Transverse colon (tissue), 4 donors: ENCODE measurements around the gene RBFOX1. TPM values are rescaled to one million over a fixed set of nuclear protein-coding genes. Genes with fewer than 3 reads are reported as not detected.

Experiments used
- DNase-seq: peaks from one replicate; pipeline ENCODE4 v3.0.0-alpha.2; 2019
- H3K27ac ChIP-seq, 4 donors: fragments of 200-600 bp; sonication (generic); 2 replicates each; pipeline ENCODE4 v1.5.1; 2016 to 2018; ENCODE audit warnings: inconsistent platforms in 4 of 4
- H3K27me3 ChIP-seq: fragments of 200-600 bp; sonication (generic); 2 replicates; pipeline ENCODE4 v1.5.1; 2017; ENCODE audit warnings: inconsistent platforms
- H3K36me3 ChIP-seq, 4 donors: fragments of 200-600 bp; sonication (generic); 2 replicates each; pipeline ENCODE4 v1.5.1; 2017 to 2019; ENCODE audit warnings: inconsistent platforms in 4 of 4
- H3K4me1 ChIP-seq, 4 donors: fragments of 200-600 bp; sonication (generic); 2 replicates each; pipeline ENCODE4 v1.5.1; 2017 to 2020; ENCODE audit warnings: inconsistent platforms in 4 of 4
- H3K4me3 ChIP-seq, 4 donors: fragments of 200-600 bp; sonication (generic); 1 replicate in 1 of 4; 2 replicates in 3 of 4; pipeline versions ENCODE4 v1.5.1 to v1.6.1; 2017 to 2019; ENCODE audit warnings: inconsistent platforms in 4 of 4
- H3K9me3 ChIP-seq, 2 donors: fragments of 200-600 bp; sonication (generic); 2 replicates each; pipeline ENCODE4 v1.5.1; 2017 to 2019; ENCODE audit warnings: inconsistent platforms in 2 of 2
- EP300 ChIP-seq: sonication (generic); formaldehyde crosslinking; IDR thresholded peaks from one replicate; pipeline ENCODE4 v1.6.1; 2017; ENCODE audit warnings: antibody characterized with exemption, low read depth
- POLR2A ChIP-seq: fragments of 450-650 bp; IDR thresholded peaks from one replicate; pipeline ENCODE4 v1.6.1; 2016; ENCODE audit warnings: antibody characterized with exemption, mild to moderate bottlenecking, moderate library complexity
- POLR2AphosphoS5 ChIP-seq, 3 donors: sonication (generic); formaldehyde crosslinking; IDR thresholded peaks; one replicate each; pipeline ENCODE4 v1.6.1; 2016; ENCODE audit warnings: antibody characterized with exemption in 3 of 3
- WGBS, 2 donors: methylation state at CpG; one replicate each; pipeline ENCODE4 v1.1.5; 2018; ENCODE audit warnings: low coverage in 1 of 2; 5-methylcytosine and 5-hydroxymethylcytosine counted together
- in situ Hi-C, 4 donors: fragments of 200-750 bp; cut with MboI; loops; one replicate each; pipeline versions ENCODE4 v1.15.0 to v1.15.1; 2017; ENCODE audit warnings: low sequenced_read_pairs in 3 of 4, low pct_ligation_motif_present in 1 of 4, low pct_unique_long_range_greater_than_20kb in 1 of 4
- intact Hi-C: fragments of 100-400 bp; cut with DNase I; formaldehyde crosslinking; loops from one replicate; pipeline ENCODE4 v1.15.1; 2023; ENCODE audit warnings: low total_unique reads
- total RNA-seq, 4 donors: library from RNA; depleted of rRNA; stranded (reverse); fragments of >200 nt; gene quantifications; one replicate each; pipeline ENCODE4 v1.1.0, GENCODE V29; 2016
- TF ChIP-seq, protein P1 (sequence below), 5 experiments: fragments of 200-600 bp in 3 of 5; fragments of 450-650 bp in 2 of 5; sonication (generic) in 3 of 5; IDR thresholded peaks; 1 replicate in 2 of 5; 2 replicates in 3 of 5; pipeline ENCODE4 v1.5.1; 2016 to 2017; ENCODE audit warnings: antibody characterized with exemption in 5 of 5, inconsistent platforms in 3 of 5, mild to moderate bottlenecking in 2 of 5, moderate library complexity in 1 of 5

The RBFOX1 gene
- total RNA-seq, 4 donors from 2014 or later: 2.3 to 8.2 (median 3.2) TPM

DNA sequence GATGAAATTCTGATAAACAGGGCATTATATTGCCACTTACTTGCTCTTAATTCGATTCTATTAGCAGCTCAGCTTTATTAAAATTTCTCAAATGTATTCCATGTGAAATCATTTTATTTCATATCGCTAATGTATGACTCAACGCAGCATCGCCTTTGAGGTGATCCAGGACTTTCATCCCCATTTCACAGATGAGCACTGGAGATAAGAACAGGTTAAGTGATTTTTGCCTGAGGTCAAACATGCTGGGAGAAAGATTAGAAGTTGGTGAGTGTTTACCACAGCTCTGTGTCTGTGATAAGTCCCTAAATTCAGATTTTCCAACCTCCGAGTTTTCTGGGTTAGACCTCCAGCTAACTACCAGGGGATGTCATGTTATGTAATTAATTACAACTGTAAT, 43.6 kb downstream of the RBFOX1 start:
- no peak for DNase-seq
- H3K4me1 ChIP-seq: no peaks in the 10 kb centered on the region
- no peak overlapping the region for H3K27ac ChIP-seq
- H3K36me3 ChIP-seq: no peaks in the 10 kb centered on the region
- H3K27me3 ChIP-seq: no peaks in the 10 kb centered on the region
- 76 to 77% methylated on average over 4 to 5 of the region's 5 CpGs for WGBS, 2 donors
- no peaks in the 10 kb centered on the region for H3K9me3 ChIP-seq
- intact Hi-C loops (no loop called here), in situ Hi-C loops (loop anchor here in 1 of 4 donors (25.0 kb wide), 1 partner anchor 786 kb away; no protein-coding TSS in a partner anchor)
- H3K4me3 ChIP-seq: no peak overlapping the region
- no peak for TF ChIP-seq EP300
- TF ChIP-seq, protein P1, sequence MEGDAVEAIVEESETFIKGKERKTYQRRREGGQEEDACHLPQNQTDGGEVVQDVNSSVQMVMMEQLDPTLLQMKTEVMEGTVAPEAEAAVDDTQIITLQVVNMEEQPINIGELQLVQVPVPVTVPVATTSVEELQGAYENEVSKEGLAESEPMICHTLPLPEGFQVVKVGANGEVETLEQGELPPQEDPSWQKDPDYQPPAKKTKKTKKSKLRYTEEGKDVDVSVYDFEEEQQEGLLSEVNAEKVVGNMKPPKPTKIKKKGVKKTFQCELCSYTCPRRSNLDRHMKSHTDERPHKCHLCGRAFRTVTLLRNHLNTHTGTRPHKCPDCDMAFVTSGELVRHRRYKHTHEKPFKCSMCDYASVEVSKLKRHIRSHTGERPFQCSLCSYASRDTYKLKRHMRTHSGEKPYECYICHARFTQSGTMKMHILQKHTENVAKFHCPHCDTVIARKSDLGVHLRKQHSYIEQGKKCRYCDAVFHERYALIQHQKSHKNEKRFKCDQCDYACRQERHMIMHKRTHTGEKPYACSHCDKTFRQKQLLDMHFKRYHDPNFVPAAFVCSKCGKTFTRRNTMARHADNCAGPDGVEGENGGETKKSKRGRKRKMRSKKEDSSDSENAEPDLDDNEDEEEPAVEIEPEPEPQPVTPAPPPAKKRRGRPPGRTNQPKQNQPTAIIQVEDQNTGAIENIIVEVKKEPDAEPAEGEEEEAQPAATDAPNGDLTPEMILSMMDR (IDR thresholded peaks at IDR 0.05): no peak
- no peak for TF ChIP-seq POLR2A
- no peak for TF ChIP-seq POLR2AphosphoS5 (IDR thresholded peaks at IDR 0.05)

DNA sequence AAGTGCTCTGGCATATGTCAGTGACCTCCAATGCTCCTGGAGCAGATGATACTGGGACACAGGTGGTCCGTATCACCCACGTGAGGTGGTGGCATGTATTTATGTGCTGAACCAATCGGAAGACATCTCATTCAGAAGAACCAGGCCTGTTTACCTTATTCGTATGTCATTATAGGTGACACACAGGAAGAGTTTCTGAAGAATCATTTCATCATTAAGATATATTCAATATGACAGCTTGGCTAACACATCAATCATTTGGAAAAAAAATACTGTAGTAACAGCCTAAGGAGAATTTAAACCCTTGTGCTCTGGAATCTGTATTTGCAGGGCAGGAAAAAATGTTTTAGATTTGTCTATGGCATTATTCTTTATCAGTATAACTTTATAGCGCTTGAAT, 44.6 kb downstream of the RBFOX1 start:
- no peaks in the 10 kb centered on the region for H3K27me3 ChIP-seq
- in situ Hi-C loops: loop anchor here in 1 of 4 donors (25.0 kb wide), 1 partner anchor 785 kb away; no protein-coding TSS in a partner anchor
- H3K4me1 ChIP-seq: no peaks in the 10 kb centered on the region
- H3K9me3 ChIP-seq: no peaks in the 10 kb centered on the region
- no peak overlapping the region for H3K4me3 ChIP-seq
- no peak for DNase-seq
- no peak overlapping the region for H3K27ac ChIP-seq
- intact Hi-C loops: no loop called here
- 68 to 100% methylated on average over 1 to 5 of the region's 5 CpGs for WGBS, 2 donors
- TF ChIP-seq EP300 (no peak), POLR2A (no peak), POLR2AphosphoS5 (IDR thresholded peaks at IDR 0.05) (no peak)
- TF ChIP-seq, protein P1 (IDR thresholded peaks at IDR 0.05): no peak
- H3K36me3 ChIP-seq: no peaks in the 10 kb centered on the region

DNA sequence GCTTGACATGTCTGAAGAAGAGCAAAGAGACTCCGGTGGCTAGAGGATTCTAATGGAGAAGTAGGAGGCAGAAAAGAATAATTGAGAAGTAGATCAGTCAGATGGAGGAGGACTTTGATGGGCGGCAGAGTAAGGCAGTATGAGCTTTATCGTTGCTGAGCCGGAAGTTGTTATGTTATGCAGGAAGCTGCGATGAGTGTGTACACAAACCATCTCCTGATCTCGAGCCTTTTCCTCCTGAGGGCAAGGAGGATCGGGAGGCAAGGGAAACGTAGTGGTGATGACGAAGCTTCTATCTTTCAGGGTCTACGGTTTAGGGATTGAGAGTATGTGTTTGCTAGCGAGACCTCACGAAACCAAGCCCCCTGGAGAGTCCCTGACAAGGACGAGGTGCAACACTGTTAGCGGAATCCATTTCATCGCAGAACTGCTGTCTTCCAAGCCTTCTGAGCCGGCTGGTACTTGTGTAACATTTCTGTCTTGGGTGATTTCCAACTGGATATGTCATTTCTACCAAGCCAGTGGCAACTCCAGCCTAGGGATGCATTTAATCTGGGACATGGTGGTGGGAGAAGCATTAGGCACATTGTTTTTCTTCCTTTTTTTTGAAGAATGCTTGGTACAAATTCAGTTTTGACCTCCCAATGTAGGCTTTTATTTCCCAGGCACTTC, 45.5 kb downstream of the RBFOX1 start:
- TF ChIP-seq EP300 (no peak), POLR2AphosphoS5 (IDR thresholded peaks at IDR 0.05) (no peak), POLR2A (no peak)
- TF ChIP-seq, protein P1 (IDR thresholded peaks at IDR 0.05): no peak
- H3K27ac ChIP-seq: no peak overlapping the region
- in situ Hi-C loops: loop anchor here in 1 of 4 donors (25.0 kb wide), 1 partner anchor 784 kb away; no protein-coding TSS in a partner anchor
- H3K4me1 ChIP-seq: no peaks in the 10 kb centered on the region
- no peak overlapping the region for H3K4me3 ChIP-seq
- H3K9me3 ChIP-seq: no peaks in the 10 kb centered on the region
- H3K36me3 ChIP-seq: no peaks in the 10 kb centered on the region
- no peaks in the 10 kb centered on the region for H3K27me3 ChIP-seq
- intact Hi-C loops: no loop called here
- DNase-seq: no peak
- WGBS, 2 donors: 81% methylated on average over 14 to 16 of the region's 16 CpGs

DNA sequence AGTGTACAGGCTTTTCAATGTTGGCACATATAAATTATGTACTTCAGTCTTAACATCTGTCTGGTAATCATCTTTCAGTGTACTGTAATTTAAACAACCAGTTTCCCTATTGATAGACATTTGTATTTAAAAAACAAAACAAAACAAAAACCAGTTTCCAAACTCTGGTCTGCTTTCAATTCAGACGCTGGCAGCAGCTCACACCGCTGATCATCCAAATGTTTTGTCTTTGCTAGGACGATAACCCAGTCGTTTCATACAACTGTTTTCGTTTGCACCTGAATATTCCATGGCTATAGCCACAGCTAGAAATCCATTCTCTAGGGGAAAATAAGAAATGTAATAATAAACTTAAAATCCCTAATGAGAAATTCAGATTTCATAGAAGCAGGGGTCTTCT, 47.8 kb downstream of the RBFOX1 start:
- H3K4me3 ChIP-seq: no peak overlapping the region
- in situ Hi-C loops (loop anchor here in 1 of 4 donors (25.0 kb wide), 1 partner anchor 782 kb away; no protein-coding TSS in a partner anchor), intact Hi-C loops (no loop called here)
- no peaks in the 10 kb centered on the region for H3K4me1 ChIP-seq
- no peaks in the 10 kb centered on the region for H3K36me3 ChIP-seq
- DNase-seq: no peak
- 64 to 71% methylated on average over 5 of the region's 5 CpGs for WGBS, 2 donors
- H3K27me3 ChIP-seq: no peaks in the 10 kb centered on the region
- no peak overlapping the region for H3K27ac ChIP-seq
- TF ChIP-seq POLR2AphosphoS5 (IDR thresholded peaks at IDR 0.05) (no peak), POLR2A (no peak), EP300 (no peak)
- TF ChIP-seq, protein P1 (IDR thresholded peaks at IDR 0.05): no peak
- no peaks in the 10 kb centered on the region for H3K9me3 ChIP-seq
